ENCODE results near the gene CDC25A.
"Not testable (repeated sequence)": the region's sequence is repeated elsewhere in the genome, so short reads cannot be mapped to it uniquely, and the experiment has no call there.

CDC25A gene

GRCh38 chr3:48188266-48189201 is at the start of gene CDC25A:
TSS of gene CDC25A (minus strand) at chr3:48188417. CDS start at chr3:48187947, 470 bp downstream.
- peak; percentile 94 for DNase-seq

GRCh38 chr3:48236531-48236930 is 48.3 kb upstream of the CDC25A start:
- DNase-seq, result no peak

GRCh38 chr3:48233542-48233941 is 45.3 kb upstream of the CDC25A start:
- no peak for DNase-seq

- DNase-seq, result peak; percentile 82
Measured at GRCh38 chr3:48232734-48233133, 44.5 kb upstream of the CDC25A start.

- no peak for DNase-seq
Measured at GRCh38 chr3:48232232-48232631, 44.0 kb upstream of the CDC25A start.

GRCh38 chr3:48226939-48227338 is 38.7 kb upstream of the CDC25A start:
- DNase-seq, result no peak

- no peak for DNase-seq
Measured at GRCh38 chr3:48225587-48225986, 37.4 kb upstream of the CDC25A start.

- DNase-seq, result no peak
Measured at GRCh38 chr3:48222616-48223513, 34.6 kb upstream of the CDC25A start, which contains the start of gene CAMP. TSS of gene CAMP (plus strand) at chr3:48223495. CDS start at chr3:48223512, 17 bp downstream.

- DNase-seq, result no peak
Measured at GRCh38 chr3:48220746-48221145, 32.5 kb upstream of the CDC25A start.

- no peak for DNase-seq
Measured at GRCh38 chr3:48219543-48219942, 31.3 kb upstream of the CDC25A start.

- DNase-seq, result no peak
Measured at GRCh38 chr3:48218537-48218936, 30.3 kb upstream of the CDC25A start.

GRCh38 chr3:48217449-48217848 is 29.2 kb upstream of the CDC25A start:
- DNase-seq, result no peak

GRCh38 chr3:48215876-48216275 is 27.7 kb upstream of the CDC25A start:
- DNase-seq, result no peak

- DNase-seq, result no peak
Measured at GRCh38 chr3:48215466-48215865, 27.2 kb upstream of the CDC25A start.

- DNase-seq, result no peak
Measured at GRCh38 chr3:48215019-48215418, 26.8 kb upstream of the CDC25A start.

- DNase-seq, result no peak
Measured at GRCh38 chr3:48214225-48214624, 26.0 kb upstream of the CDC25A start.

- DNase-seq, result not testable (repeated sequence)
Measured at GRCh38 chr3:48211776-48212175, 23.6 kb upstream of the CDC25A start.

- DNase-seq, result not testable (repeated sequence)
Measured at GRCh38 chr3:48210534-48210933, 22.3 kb upstream of the CDC25A start.

GRCh38 chr3:48209445-48209844 is 21.2 kb upstream of the CDC25A start:
- no peak for DNase-seq

- DNase-seq, result no peak
Measured at GRCh38 chr3:48208076-48208475, 19.9 kb upstream of the CDC25A start.

- no peak for DNase-seq
Measured at GRCh38 chr3:48202632-48203031, 14.4 kb upstream of the CDC25A start.

- DNase-seq, result no peak
Measured at GRCh38 chr3:48199117-48199516, 10.9 kb upstream of the CDC25A start.

GRCh38 chr3:48196611-48197010 is 8.4 kb upstream of the CDC25A start:
- no peak for DNase-seq

Measured in stimulated activated CD8-positive, alpha-beta memory T cell treated with anti-CD3 and anti-CD28 coated beads, Interleukin-4, amount 100 ng/mL, for 48 hours (primary cell).